AG09319 (cell line): ENCODE measurements around the gene CDKAL1.

Experiments used
- DNase-seq: peaks from one replicate; pipeline ENCODE4 v3.0.0-alpha.2; 2010; ENCODE audit warnings: low read depth; ENCODE audit errors: extremely low read depth
- TF ChIP-seq, protein P1 (sequence below): IDR thresholded peaks from 2 replicates; pipeline ENCODE4 v1.5.1; 2011; ENCODE audit warnings: low read depth, mild to moderate bottlenecking, inconsistent platforms, low read length, moderate library complexity

The CDKAL1 gene

DNA sequence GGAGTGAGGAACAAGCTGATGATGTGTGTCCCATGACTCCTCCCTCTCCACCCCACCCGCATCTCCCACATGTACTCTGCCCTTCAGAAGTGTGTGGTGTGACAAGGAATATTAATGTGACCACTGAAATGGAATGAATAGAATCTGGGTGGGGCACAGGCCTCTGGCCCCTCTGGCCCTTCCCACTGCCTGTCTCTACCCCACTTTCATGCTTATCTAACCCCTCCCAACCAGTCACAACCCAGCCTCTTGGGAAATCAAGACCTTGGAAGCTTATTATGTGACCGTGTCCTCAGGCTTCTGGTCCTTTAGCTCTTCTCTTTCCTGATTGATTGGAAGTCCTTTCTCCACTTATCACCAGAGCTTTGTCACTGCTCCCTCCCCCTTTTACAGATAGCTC, 747.1 kb downstream of the CDKAL1 start:
- TF ChIP-seq, protein P1, sequence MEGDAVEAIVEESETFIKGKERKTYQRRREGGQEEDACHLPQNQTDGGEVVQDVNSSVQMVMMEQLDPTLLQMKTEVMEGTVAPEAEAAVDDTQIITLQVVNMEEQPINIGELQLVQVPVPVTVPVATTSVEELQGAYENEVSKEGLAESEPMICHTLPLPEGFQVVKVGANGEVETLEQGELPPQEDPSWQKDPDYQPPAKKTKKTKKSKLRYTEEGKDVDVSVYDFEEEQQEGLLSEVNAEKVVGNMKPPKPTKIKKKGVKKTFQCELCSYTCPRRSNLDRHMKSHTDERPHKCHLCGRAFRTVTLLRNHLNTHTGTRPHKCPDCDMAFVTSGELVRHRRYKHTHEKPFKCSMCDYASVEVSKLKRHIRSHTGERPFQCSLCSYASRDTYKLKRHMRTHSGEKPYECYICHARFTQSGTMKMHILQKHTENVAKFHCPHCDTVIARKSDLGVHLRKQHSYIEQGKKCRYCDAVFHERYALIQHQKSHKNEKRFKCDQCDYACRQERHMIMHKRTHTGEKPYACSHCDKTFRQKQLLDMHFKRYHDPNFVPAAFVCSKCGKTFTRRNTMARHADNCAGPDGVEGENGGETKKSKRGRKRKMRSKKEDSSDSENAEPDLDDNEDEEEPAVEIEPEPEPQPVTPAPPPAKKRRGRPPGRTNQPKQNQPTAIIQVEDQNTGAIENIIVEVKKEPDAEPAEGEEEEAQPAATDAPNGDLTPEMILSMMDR = no peak
- no peak for DNase-seq
